GM19023 (cell line): ENCODE data around the gene A4GALT.
"Not testable (repeated sequence)": the region's sequence is repeated elsewhere in the genome, so short reads cannot be mapped to it uniquely, and the experiment has no call there.

Source experiments
- ATAC-seq: cut with Tn5 transposase; IDR thresholded peaks from one replicate; pipeline ENCODE4 v1.9.1; 2021; ENCODE audit warnings: mild to moderate bottlenecking, moderate library complexity; ENCODE audit not compliant: unreplicated experiment

Gene A4GALT

DNA sequence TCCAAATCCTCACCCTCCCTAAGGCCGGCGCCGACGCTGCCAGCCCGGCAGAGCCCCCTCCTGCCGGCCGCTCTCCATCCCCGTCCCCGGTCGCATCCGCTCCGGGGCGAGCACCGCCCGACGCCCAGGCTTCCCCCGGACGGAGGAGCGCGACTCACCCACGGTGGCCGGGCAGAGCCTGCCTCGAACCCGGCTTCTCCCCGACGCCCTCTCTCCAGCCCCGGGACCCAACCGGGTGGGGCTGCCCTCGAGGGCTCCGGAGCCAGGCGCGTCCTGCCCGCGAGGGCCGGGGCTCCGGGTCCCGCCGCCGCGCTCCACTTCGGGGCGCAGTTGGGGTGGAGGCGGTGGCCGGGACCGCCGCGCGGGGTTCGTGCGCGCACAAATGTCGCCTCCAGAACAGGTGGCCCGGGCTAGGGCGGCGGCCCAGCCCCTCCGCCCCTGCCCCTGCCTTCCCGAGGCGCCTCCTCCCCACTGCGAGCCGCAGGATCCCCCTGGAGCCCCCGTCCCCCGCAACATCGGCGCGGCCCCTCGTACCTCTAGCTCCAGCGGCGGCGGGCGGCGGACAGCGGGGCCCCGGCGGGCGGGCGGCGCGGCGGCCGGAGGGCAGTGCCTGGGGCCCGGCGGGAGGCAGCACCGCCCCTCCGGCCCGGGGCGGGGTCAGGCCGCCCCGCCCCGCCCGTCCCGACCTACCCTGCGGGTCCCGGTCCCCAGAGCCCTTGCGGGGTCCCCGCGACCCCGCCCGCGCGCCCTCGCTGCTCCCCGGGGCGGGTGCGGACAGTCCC is at the start of gene A4GALT:
Gene A4GALT, minus strand, starts transcription at position 608 of the 782 bp plus-strand sequence. CDS start 26,919 bp downstream, outside the sequence.
- no peak for ATAC-seq

DNA sequence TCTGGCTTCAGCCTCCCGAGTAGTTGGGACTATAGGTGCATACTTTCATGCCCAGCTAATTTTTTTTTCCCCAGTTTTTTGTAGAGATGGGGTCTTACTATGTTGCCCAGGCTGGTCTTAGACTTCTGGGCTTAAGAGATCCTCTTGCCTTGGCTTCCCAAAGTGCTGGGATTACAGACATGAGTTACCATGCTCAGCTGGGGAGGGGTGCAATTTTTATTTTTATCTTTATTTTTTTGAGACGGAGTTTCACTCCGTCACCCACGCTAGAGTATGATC is 49.7 kb upstream of the A4GALT start:
- no peak for ATAC-seq

DNA sequence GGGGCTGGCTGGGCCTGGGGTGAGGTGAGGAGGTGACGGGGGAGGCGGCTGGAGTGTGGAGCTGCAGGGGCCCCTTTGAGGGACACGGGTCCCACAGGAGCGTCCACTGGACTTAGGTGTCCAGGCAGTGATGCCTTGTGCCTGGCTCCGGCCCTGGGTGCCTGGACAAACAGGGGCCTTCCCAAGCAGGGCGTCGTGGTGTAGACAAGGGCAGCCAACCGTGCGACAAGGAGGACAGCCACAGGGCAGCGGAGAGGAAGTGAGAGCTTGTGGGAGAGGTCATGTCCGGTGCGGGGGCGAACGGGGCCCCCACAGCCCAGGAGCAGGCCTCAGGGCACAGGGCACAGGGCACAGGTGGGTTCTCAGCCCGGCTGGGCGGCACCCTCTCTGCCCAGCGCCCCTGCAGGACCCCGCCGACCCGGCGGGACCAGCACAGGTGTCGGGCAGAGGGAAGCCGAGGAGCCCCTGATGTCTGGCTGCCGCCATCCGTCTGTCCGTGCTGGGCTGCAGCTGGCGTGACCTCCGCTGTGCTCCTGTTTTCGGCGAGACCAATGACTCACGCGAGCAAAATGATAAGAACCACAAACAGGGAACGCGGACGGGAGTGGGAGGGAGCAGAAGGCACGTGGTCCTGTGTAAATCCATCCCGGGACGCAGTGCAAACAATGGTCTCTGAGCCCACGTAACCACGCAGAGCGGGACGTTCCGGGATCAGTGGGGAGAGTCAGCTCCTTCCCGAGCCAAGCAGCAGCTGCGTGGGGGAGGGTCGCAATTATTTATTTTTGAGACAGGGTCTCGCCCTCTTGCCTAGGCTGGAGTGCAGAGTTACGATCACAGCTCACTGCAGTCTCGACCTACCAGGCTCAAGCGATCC is 49.1 kb upstream of the A4GALT start:
- ATAC-seq, result peak; percentile 84

DNA sequence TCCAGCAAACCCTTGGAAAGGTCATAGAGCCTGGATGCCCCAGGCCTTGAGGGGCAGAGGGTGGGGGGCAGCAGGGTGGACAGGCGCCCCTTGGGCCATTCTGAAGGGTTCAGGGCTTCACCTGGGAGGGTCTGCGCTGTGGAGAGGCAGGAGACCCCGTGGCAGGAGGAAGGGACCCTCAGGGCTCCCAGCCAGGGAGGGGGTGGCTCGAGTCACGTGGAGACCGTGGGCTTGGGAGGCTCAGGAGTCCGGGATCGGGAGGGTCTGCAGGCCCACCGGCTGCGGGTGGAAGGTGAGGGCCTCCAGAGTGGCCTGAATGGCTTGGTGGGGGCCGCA is 48.5 kb upstream of the A4GALT start:
- ATAC-seq, result no peak

DNA sequence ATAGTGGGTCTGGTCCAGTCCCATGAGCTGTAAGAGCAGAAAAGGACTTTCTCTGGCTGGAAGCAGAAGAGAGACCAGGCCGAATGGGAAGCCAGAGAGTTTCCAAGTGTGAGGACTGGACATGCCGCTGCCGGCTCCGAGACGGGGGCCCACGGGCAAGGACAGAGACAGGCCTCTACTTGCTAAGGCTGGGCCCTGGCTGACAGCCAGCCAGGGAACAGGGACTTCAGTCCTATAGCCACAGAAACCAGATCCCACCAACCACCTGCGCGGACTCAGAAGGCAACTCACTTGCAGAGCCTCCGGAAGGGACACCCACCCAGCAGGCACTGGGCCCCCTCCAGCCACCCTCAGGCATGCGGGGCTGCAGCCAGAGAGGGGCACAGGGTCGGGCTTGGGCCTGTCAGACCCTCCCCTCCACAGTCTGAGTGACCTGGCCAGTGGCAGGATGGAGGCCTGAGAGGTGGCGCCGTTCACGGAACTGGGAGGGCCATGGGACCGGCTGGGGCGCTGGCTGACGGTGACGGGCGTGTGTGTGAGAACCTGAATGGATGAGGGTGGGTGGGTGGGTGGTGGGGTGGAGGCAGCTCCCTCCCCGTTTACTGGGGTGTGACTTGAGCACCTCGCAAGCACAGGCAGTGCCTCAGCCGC is 47.8 kb upstream of the A4GALT start:
- no peak for ATAC-seq

- no peak for ATAC-seq
Observed at GRCh38 chr22:42766860-42767259, 46.2 kb upstream of the A4GALT start.

GRCh38 chr22:42764895-42765363 is 44.3 kb upstream of the A4GALT start:
- ATAC-seq, result no peak

GRCh38 chr22:42763965-42764480 is 43.4 kb upstream of the A4GALT start:
- no peak for ATAC-seq

DNA sequence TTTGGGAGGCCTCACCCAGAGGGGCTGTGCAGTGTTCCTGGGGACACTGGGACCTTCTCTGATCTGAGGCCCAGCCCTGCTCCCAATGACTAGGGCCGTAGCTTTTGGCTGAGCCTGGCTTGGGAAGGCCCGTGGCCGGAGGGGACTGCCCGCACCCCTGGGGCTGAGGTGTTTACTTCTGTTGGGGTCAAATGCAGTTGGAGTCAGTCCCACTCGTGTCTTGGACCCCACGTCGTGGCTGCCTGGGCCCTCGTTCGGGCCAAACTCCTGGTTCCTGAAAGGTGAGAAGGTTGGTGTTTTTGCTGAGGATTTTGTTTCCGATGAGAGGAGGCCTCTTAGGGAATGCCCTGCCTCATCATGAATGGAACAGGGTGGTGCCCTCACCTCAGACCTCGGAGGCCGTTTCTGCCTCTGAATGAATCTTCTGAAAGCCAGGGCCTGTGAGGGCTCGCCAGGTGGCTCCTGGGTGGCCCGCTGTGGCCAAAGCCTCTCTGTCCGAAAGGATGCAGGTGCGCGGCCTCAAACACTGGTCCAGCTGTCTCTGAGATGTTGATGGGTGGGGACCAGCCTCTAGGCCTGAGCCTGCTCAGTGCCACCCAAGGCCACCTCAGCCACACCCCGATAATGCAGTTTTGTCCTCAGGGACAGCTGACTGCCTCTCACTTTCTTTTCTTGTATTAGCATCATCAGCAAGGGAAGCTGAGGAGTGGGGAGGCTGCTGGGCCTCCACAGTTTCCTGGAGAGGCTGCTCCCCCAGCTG is 40.3 kb upstream of the A4GALT start:
- ATAC-seq, result no peak

DNA sequence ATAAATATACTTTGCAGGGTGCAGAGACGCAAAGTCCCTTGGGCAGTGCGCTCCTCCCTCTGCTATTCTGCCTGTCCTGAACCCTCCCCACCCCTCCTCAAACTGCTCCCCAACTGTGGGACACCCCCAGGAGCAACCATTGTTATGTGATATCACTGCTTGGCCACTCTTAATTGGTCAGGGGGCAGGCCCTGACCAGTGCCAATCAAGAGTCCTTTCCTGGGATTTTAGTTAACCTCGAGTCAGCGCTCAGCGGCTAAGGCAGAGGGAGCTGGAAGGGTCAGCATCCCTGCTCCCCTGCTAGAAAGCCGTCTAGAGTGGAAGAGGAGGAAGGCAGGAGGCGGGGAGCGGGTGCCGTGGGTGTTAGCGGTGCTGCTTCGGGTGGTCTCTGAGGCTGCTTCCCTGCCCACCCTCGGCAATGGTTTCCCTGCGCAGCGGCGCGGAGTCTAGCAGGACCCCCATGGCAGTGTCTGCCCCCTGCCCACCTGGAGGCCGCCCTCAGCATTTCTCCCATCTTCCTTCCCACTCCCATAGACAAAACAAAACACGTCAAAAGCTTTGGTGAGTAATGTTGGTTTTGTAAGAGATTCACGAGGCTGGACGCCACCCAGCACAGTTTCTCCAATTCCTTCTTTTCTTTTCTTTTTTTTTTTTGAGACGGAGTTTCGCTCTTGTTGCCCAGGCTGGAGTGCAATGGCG is 38.4 kb upstream of the A4GALT start:
- ATAC-seq, result no peak

GRCh38 chr22:42755553-42755952 is 34.9 kb upstream of the A4GALT start:
- ATAC-seq, result not testable (repeated sequence)

DNA sequence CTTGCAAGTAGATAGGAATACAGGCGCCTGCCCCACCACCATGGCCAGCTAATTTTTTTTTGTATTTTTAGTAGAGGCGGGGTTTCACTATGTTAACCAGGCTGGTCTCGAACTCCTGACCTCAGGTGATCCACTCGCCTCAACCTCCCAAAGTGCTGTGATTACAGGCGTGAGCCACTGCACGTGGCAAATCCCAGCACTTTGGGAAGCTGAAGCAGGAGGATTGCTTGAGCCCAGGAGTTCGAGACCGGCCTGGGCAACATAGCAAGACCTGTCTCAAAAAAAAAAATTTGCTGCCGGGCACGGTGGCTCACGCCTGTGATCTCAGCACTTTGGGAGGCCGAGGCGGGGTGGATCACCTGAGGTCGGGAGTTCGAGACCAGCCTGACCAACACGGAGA is 34.5 kb upstream of the A4GALT start:
- ATAC-seq, result not testable (repeated sequence)

DNA sequence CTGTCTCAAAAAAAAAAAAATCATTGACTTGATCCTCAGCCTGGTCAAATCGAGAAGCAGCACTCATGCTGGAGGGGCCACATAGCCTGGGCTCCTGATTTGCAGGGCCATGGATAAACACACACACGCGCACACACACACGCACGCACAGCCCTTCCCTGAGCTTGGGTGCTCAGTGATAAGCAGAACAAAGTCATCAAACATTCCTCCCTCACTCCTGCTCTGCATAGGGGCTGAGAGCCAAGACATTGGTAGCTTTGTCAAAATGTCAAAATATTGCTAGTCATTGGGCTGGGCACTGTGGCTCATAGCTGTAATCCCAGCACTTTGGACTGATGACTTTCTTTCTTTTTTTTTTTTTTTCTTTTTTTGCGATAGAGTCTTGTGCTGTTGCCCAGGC is 34.0 kb upstream of the A4GALT start:
- ATAC-seq, result no peak

DNA sequence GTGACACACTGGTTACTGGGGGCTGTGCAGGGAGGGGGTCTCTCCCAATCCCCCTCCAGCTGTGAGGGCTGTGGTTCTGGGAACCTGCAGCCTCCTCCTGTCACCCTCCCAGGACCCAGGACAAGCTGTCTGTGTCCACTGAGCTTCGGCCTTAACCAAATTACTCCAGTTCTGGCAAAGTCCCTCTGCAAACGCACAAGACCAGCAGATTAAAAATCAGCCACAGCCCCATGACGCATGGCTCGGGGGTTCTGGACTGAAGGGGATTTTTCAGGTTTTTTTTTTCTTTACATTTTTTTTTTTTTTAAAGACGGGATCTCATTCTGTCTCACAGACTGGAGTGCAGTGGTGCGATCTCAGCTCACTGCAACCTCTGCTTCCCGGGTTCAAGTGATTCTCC is 32.2 kb upstream of the A4GALT start:
- no peak for ATAC-seq

GRCh38 chr22:42752230-42752746 is 31.6 kb upstream of the A4GALT start:
- ATAC-seq, result no peak

DNA sequence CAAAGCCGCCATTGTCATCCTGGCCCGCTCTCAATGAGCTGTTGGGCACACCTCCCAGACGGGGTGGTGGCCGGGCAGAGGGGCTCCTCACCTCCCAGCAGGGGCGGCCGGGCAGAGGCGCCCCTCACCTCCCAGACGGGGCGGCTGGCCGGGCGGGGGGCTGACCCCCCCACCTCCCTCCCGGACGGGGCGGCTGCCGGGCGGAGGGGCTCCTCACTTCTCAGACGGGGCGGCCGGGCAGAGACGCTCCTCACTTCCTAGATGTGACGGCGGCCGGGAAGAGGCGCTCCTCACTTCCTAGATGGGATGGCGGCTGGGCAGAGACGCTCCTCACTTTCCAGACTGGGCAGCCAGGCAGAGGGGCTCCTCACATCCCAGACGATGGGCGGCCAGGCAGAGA is 29.8 kb upstream of the A4GALT start:
- not testable (repeated sequence) for ATAC-seq

DNA sequence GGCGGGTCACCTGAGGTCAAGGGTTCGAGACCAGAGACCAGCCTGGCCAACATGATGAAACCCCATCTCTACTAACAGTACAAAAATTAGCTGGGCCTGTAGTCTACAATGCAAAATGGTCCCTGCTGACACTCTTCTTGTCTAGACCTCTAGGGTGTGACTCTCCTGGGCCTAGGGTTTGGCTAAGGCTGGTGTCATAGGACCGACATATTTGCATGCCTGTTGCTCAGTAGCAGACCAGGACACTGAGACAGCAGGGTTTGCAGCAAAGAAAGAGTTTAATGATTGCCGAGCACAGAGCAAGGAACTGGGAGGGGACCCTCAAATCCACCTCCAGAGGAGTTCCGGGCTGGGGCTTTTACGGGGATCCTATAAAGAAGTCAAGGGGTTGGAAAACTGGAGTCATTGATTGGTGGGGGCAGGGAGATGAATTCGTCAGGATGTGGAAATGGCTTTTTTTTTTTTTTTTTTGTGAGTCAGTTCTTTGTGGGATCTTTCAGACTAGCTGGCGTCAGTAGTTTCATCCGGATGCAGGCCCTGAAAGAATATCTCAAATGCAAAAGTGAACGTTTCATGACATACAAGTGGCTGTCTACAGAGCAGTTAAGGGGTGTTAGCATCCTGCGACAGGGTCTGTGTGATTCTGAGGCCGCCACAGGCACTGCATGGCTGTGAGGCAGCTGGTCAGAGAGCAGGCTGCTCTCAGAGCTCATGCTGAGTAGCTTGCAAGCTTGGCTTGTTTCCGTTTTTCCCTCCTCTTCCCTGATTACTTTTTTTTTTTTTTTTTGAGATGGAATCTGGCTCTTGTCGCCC is 27.2 kb upstream of the A4GALT start:
- no peak for ATAC-seq

- no peak for ATAC-seq
Observed at GRCh38 chr22:42745118-42745517, 24.4 kb upstream of the A4GALT start.

GRCh38 chr22:42743501-42743991 is 22.9 kb upstream of the A4GALT start:
- ATAC-seq, result no peak
